PC-3 (cell line): ENCODE data around the gene CROCC2. TPM values are rescaled to one million over a fixed set of nuclear protein-coding genes. Genes with fewer than 3 reads are reported as not detected.

Source experiments
- ATAC-seq: fragments of 200-7000 bp; cut with Tn5 transposase; 2 replicates; pipeline ENCODE4 v1.9.1; 2020; ENCODE audit warnings: mild to moderate bottlenecking, moderate library complexity
- BruUV-seq: library from RNA; stranded (reverse); fragments of 400-500 nt; replicated peaks from 2 replicates; lab custom pipeline; 2021; lab: Mats Ljungman, UMichigan
- CTCF ChIA-PET: fragments of 300-600 bp; sonication (Branson Sonifier 250); formaldehyde crosslinking; loops from one replicate; lab custom pipeline; 2022; ENCODE audit warnings: antibody characterized with exemption; lab: Charles Lee
- POLR2A ChIA-PET: fragments of 300-600 bp; sonication (Branson Sonifier 250); formaldehyde crosslinking; loops from one replicate; lab custom pipeline; 2022; ENCODE audit warnings: antibody characterized with exemption; ENCODE audit not compliant: unreplicated experiment; lab: Charles Lee
- DNase-seq: peaks from one replicate; pipeline ENCODE4 v3.0.0-alpha.2; 2015
- H2AFZ ChIP-seq: fragments of 300-600 bp; sonication (generic); 2 replicates; pipeline ENCODE4 v1.6.0; 2016; ENCODE audit warnings: antibody characterized with exemption, low read length
- H3F3A ChIP-seq: fragments of 300-600 bp; sonication (generic); one replicate; pipeline ENCODE4 v1.6.0; 2017; ENCODE audit warnings: antibody characterized with exemption, low read length, control low read depth, mild to moderate bottlenecking; ENCODE audit not compliant: unreplicated experiment
- H3K27ac ChIP-seq: fragments of 300-600 bp; sonication (generic); 2 replicates; pipeline ENCODE4 v1.5.1; 2016; ENCODE audit warnings: mild to moderate bottlenecking, low read length
- H3K27me3 ChIP-seq: fragments of 300-600 bp; sonication (generic); 2 replicates; pipeline ENCODE4 v1.6.1; 2016; ENCODE audit warnings: low read length, mixed read lengths
- H3K36me3 ChIP-seq: fragments of 300-600 bp; sonication (generic); 2 replicates; pipeline ENCODE4 v1.6.1; 2016; ENCODE audit warnings: low read depth, mixed run types, low read length, mixed read lengths
- H3K4me1 ChIP-seq: fragments of 300-600 bp; sonication (generic); 2 replicates; pipeline ENCODE4 v1.5.1; 2016; ENCODE audit warnings: low read length; ENCODE audit not compliant: insufficient read depth
- H3K4me2 ChIP-seq: fragments of 300-600 bp; sonication (generic); 2 replicates; pipeline ENCODE4 v1.6.0; 2016; ENCODE audit warnings: low read length
- H3K4me3 ChIP-seq: fragments of 300-600 bp; sonication (generic); 2 replicates; pipeline ENCODE4 v1.5.1; 2016; ENCODE audit warnings: mild to moderate bottlenecking, low read length, mixed read lengths
- H3K79me2 ChIP-seq: fragments of 300-600 bp; sonication (generic); 2 replicates; pipeline ENCODE4 v1.6.1; 2017; ENCODE audit warnings: low read length, mixed read lengths
- H3K9ac ChIP-seq: fragments of 300-600 bp; sonication (generic); 2 replicates; pipeline ENCODE4 v1.6.0; 2016; ENCODE audit warnings: mild to moderate bottlenecking, low read length
- H3K9me2 ChIP-seq: fragments of 300-600 bp; sonication (generic); replicated peaks from 2 replicates; pipeline ENCODE4 v1.6.1; 2016; ENCODE audit warnings: mixed run types, low read length, mixed read lengths
- H3K9me3 ChIP-seq: fragments of 300-600 bp; sonication (generic); 2 replicates; pipeline ENCODE4 v1.6.1; 2016; ENCODE audit warnings: low read length, mixed read lengths
- H4K20me1 ChIP-seq: fragments of 300-600 bp; sonication (generic); 2 replicates; pipeline ENCODE4 v1.6.1; 2016; ENCODE audit warnings: low read length, mixed read lengths
- EZH2 ChIP-seq: fragments of 300-600 bp; sonication (generic); IDR thresholded peaks from one replicate; pipeline ENCODE4 v1.6.1; 2017; ENCODE audit warnings: antibody characterized with exemption, mild to moderate bottlenecking, low read length; ENCODE audit not compliant: unreplicated experiment
- EZH2phosphoT487 ChIP-seq: fragments of 300-600 bp; sonication (generic); IDR thresholded peaks from 2 replicates; pipeline ENCODE4 v1.6.1; 2018; ENCODE audit warnings: mild to moderate bottlenecking, antibody characterized with exemption, low read length, borderline replicate concordance
- intact Hi-C: fragments of 100-400 bp; cut with micrococcal nuclease; formaldehyde crosslinking; loops from 2 replicates; pipeline ENCODE4 v1.9.0; 2023
- total RNA-seq: library from RNA; depleted of rRNA; stranded (reverse); fragments of >200 nt; gene quantifications from 2 replicates; pipeline ENCODE4 v1.2.3, GENCODE V29; 2014
- TF ChIP-seq, protein P1 (sequence below): fragments of 300-600 bp; sonication (generic); conservative IDR thresholded peaks from 2 replicates; pipeline ENCODE4 v1.5.1; 2017; ENCODE audit warnings: antibody characterized with exemption, low read depth, mild to moderate bottlenecking, low read length

CROCC2 gene
- total RNA-seq, 1 experiment from 2014 or later, result not detected

- ChIA-PET CTCF (no interaction called here), POLR2A (no interaction called here)
- BruUV-seq, result no TSS peak
- intact Hi-C loops, result no loop called here
- Histone ChIP-seq H3K9me3 (no peaks in the 10 kb centered on the region), H3K4me2 (no peak overlapping the region), H2AFZ (no peak overlapping the region), H3K9me2 (no peaks in the 10 kb centered on the region), H3K36me3 (no peaks in the 10 kb centered on the region), H3K27me3 (no peaks in the 10 kb centered on the region; the same call in none of the 2 replicates), H3K4me1 (no peaks in the 10 kb centered on the region), H4K20me1 (no peaks in the 10 kb centered on the region), H3F3A (no peaks in the 10 kb centered on the region), H3K4me3 (no peak overlapping the region), H3K79me2 (no peaks in the 10 kb centered on the region), H3K27ac (no peak overlapping the region), H3K9ac (no peak overlapping the region)
- ATAC-seq (no peak), DNase-seq (no peak)
- TF ChIP-seq, protein P1, sequence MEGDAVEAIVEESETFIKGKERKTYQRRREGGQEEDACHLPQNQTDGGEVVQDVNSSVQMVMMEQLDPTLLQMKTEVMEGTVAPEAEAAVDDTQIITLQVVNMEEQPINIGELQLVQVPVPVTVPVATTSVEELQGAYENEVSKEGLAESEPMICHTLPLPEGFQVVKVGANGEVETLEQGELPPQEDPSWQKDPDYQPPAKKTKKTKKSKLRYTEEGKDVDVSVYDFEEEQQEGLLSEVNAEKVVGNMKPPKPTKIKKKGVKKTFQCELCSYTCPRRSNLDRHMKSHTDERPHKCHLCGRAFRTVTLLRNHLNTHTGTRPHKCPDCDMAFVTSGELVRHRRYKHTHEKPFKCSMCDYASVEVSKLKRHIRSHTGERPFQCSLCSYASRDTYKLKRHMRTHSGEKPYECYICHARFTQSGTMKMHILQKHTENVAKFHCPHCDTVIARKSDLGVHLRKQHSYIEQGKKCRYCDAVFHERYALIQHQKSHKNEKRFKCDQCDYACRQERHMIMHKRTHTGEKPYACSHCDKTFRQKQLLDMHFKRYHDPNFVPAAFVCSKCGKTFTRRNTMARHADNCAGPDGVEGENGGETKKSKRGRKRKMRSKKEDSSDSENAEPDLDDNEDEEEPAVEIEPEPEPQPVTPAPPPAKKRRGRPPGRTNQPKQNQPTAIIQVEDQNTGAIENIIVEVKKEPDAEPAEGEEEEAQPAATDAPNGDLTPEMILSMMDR, result no peak
- TF ChIP-seq EZH2 (no peak), EZH2phosphoT487 (no peak)
These were observed 32.9 kb upstream of the CROCC2 start for GRCh38 chr2:240873098-240873788.

DNA sequence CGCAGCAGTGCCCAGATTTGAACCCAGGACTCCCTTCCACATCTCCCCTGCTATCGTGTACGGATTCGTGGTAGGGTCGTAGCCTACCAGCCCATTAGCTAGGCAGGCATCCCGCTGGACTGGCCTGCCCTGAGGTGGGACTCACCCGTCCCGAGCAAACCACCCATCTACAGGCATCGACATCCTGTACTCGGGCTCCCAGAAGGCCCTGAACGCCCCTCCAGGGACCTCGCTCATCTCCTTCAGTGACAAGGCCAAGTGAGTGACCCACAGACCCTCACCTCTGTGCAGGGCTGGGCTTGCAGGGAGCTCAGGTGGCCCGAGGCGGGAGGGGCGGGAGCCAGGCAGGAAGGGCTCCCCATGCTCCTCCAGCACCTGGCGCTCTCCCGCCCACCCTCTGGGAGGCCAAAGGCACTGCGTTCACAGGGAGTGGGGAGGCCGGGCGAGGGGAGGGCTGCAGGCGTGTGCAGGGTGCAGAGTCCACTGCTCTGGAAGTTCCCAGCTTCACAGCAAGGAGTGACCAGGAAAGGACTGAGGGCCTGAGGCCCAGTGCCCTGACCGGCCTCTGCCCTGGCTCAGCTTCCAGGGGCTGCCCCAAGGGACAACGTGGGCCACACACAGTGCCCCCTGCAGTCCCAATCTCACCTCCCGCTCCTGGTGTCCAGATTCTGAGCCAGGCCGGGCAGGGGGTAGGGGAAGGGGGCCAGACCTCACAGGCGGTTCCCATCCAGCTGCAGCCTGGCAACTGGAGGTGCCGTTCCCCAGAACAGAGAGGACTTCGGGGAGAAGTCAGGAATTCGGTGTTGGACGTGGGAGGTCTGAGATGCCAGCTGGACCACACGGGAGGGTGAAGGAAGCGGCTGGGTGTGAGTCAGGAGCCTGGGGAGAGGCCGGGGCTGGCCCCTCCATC lies 32.1 kb upstream of the CROCC2 start:
- DNase-seq (no peak), ATAC-seq (no peak)
- Histone ChIP-seq H3K36me3 (no peaks in the 10 kb centered on the region), H3K4me2 (no peak overlapping the region), H3K4me3 (no peak overlapping the region), H3F3A (no peaks in the 10 kb centered on the region), H3K27ac (no peak overlapping the region), H3K4me1 (no peaks in the 10 kb centered on the region), H4K20me1 (no peaks in the 10 kb centered on the region), H3K9me3 (no peaks in the 10 kb centered on the region), H3K79me2 (no peaks in the 10 kb centered on the region), H3K9ac (no peak overlapping the region), H3K9me2 (no peaks in the 10 kb centered on the region), H2AFZ (no peak overlapping the region), H3K27me3 (no peaks in the 10 kb centered on the region; the same call in none of the 2 replicates)
- BruUV-seq, result no TSS peak
- CTCF ChIA-PET, result no interaction called here
- TF ChIP-seq EZH2 (no peak), EZH2phosphoT487 (no peak)
- TF ChIP-seq, protein P1, result no peak
- intact Hi-C loops, result no loop called here
- POLR2A ChIA-PET, result no interaction called here
